H1 (cell line): ENCODE measurements around the gene PHTF1. TPM values are rescaled to one million over a fixed set of nuclear protein-coding genes. Genes with fewer than 3 reads are reported as not detected.
A peak's percentile ranks its signal among the peaks of the same experiment; 100 is the strongest.

Source experiments
- ASH2L ChIP-seq: fragments of 200-600, 300-600 bp; sonication (generic); IDR thresholded peaks from one replicate; pipeline ENCODE4 v1.7.1; 2017; ENCODE audit warnings: low read length
- CHD1 ChIP-seq: IDR thresholded peaks from 2 replicates; pipeline ENCODE4 v1.6.1; 2012; ENCODE audit warnings: low read depth, low read length, improper control_type of control experiment
- CTBP2 ChIP-seq: IDR thresholded peaks from 2 replicates; pipeline ENCODE4 v1.7.0; 2011; ENCODE audit warnings: borderline replicate concordance, mild to moderate bottlenecking, moderate library complexity, mixed read lengths, low read length; ENCODE audit not compliant: insufficient read depth, insufficient read length
- EP300 ChIP-seq, 2 experiments: IDR thresholded peaks; 1 replicate in 1 of 2; 2 replicates in 1 of 2; pipeline ENCODE4 v1.6.1; 2011 to 2012; ENCODE audit warnings: low read depth in 2 of 2, low read length in 2 of 2, mild to moderate bottlenecking in 2 of 2, borderline replicate concordance in 1 of 2, inconsistent platforms in 1 of 2, moderate library complexity in 1 of 2
- FOSL1 ChIP-seq: IDR thresholded peaks from 2 replicates; pipeline ENCODE4 v1.6.1; 2011; ENCODE audit warnings: mild to moderate bottlenecking, low read depth, low read length, moderate library complexity; ENCODE audit not compliant: insufficient read depth
- GTF2F1 ChIP-seq: IDR thresholded peaks from 2 replicates; pipeline ENCODE4 v1.6.1; 2012; ENCODE audit warnings: low read depth, low read length, improper control_type of control experiment, borderline replicate concordance
- HDAC2 ChIP-seq, 2 experiments: fragments of 300-600 bp in 1 of 2; sonication (generic) in 1 of 2; IDR thresholded peaks; 2 replicates each; pipeline ENCODE4 v1.6.1; 2011 to 2012; ENCODE audit warnings: low read depth in 2 of 2, low read length in 2 of 2, mild to moderate bottlenecking in 2 of 2, moderate library complexity in 2 of 2, borderline replicate concordance in 1 of 2, inconsistent platforms in 1 of 2
- KDM5A ChIP-seq: fragments of 200-600 bp; IDR thresholded peaks from 2 replicates; pipeline ENCODE4 v1.7.1; 2012; ENCODE audit warnings: mild to moderate bottlenecking, low read length, inconsistent platforms, mixed read lengths
- NANOG ChIP-seq: IDR thresholded peaks from 2 replicates; pipeline ENCODE4 v1.6.1; 2011; ENCODE audit warnings: low read length, low read depth, mild to moderate bottlenecking, inconsistent platforms; ENCODE audit not compliant: insufficient read depth, poor library complexity, severe bottlenecking
- NRF1 ChIP-seq: IDR thresholded peaks from 2 replicates; pipeline ENCODE4 v1.6.1; 2011; ENCODE audit warnings: mild to moderate bottlenecking, low read depth, low read length, improper control_type of control experiment
- PHF8 ChIP-seq: fragments of 200-600 bp; sonication (generic); conservative IDR thresholded peaks from 2 replicates; pipeline ENCODE4 v1.7.1; 2012; ENCODE audit warnings: low read depth, mild to moderate bottlenecking, inconsistent platforms, low read length, moderate library complexity
- POU5F1 ChIP-seq: IDR thresholded peaks from 2 replicates; pipeline ENCODE4 v1.6.1; 2011; ENCODE audit warnings: low read depth, mild to moderate bottlenecking, low read length, moderate library complexity
- RAD21 ChIP-seq, 2 experiments: IDR thresholded peaks in 1 of 2; conservative IDR thresholded peaks in 1 of 2; 2 replicates each; pipeline ENCODE4 v1.6.1; 2011; ENCODE audit warnings: low read depth in 2 of 2, low read length in 2 of 2, improper control_type of control experiment in 1 of 2, inconsistent platforms in 1 of 2, mild to moderate bottlenecking in 1 of 2, moderate library complexity in 1 of 2
- RBBP5 ChIP-seq: IDR thresholded peaks from 2 replicates; pipeline ENCODE4 v1.7.1; 2012; ENCODE audit warnings: low read depth, mild to moderate bottlenecking, inconsistent platforms, low read length, moderate library complexity, borderline replicate concordance
- RNF2 ChIP-seq: fragments of 200-900, 300-1000 bp; sonication (generic); IDR thresholded peaks from 2 replicates; pipeline ENCODE4 v1.7.1; 2016; ENCODE audit warnings: borderline replicate concordance, low read depth, mild to moderate bottlenecking, antibody characterized with exemption, low read length; ENCODE audit not compliant: poor library complexity, severe bottlenecking; ENCODE audit errors: missing control alignments
- SAP30 ChIP-seq: fragments of 300-600 bp; sonication (generic); IDR thresholded peaks from 2 replicates; pipeline ENCODE4 v1.7.1; 2012; ENCODE audit warnings: low read length, moderate library complexity, mild to moderate bottlenecking, inconsistent platforms; ENCODE audit not compliant: insufficient read depth, insufficient replicate concordance
- SIN3A ChIP-seq, 2 experiments: IDR thresholded peaks in 1 of 2; conservative IDR thresholded peaks in 1 of 2; 2 replicates each; pipeline ENCODE4 v1.6.1; 2011 to 2012; ENCODE audit warnings: low read length in 2 of 2, improper control_type of control experiment in 1 of 2, low read depth in 1 of 2, mild to moderate bottlenecking in 1 of 2
- SIRT6 ChIP-seq: IDR thresholded peaks from one replicate; pipeline ENCODE4 v1.7.1; 2012; ENCODE audit warnings: low read length, inconsistent platforms
- SP1 ChIP-seq: IDR thresholded peaks from 2 replicates; pipeline ENCODE4 v1.6.1; 2011; ENCODE audit warnings: low read depth, low read length
- SP4 ChIP-seq: IDR thresholded peaks from 2 replicates; pipeline ENCODE4 v1.6.1; 2012; ENCODE audit warnings: low read length, inconsistent platforms
- TAF7 ChIP-seq: optimal IDR thresholded peaks from 2 replicates; pipeline ENCODE3; 2011; ENCODE audit warnings: low read depth, mild to moderate bottlenecking, inconsistent platforms, low read length, moderate library complexity, borderline replicate concordance
- YY1 ChIP-seq: IDR thresholded peaks from 2 replicates; pipeline ENCODE4 v1.6.1; 2011; ENCODE audit warnings: low read depth, mild to moderate bottlenecking, low read length
- polyA plus RNA-seq, 7 experiments: library from polyadenylated mRNA; depleted of rRNA in 3 of 7; stranded (reverse) in 5 of 7; unstranded in 2 of 7; fragments of >200 nt in 5 of 7; fragments of 200-250 nt in 2 of 7; gene quantifications; 1 replicate in 5 of 7; 2 replicates in 1 of 7; 4 replicates in 1 of 7; pipeline versions ENCODE4 v1.2.1 to v1.2.3, GENCODE V29; 2011 to 2013; ENCODE audit warnings: missing spikeins in 2 of 7, mixed read lengths in 2 of 7
- total RNA-seq: library from RNA; stranded (reverse); fragmentation: NEBNext Ultra II Directional; extraction: Animal tissue kit (Norgen Biotek cat#: 25700); gene quantifications from 2 replicates; pipeline ENCODE4 v1.2.1, GENCODE V29; 2021

PHTF1 gene
- total and polyA plus RNA-seq, 2 of the 8 experiments (the other 6 are each of a cell fraction or from before 2014, with no cell fraction given): 9.1 to 26.9 TPM

DNA sequence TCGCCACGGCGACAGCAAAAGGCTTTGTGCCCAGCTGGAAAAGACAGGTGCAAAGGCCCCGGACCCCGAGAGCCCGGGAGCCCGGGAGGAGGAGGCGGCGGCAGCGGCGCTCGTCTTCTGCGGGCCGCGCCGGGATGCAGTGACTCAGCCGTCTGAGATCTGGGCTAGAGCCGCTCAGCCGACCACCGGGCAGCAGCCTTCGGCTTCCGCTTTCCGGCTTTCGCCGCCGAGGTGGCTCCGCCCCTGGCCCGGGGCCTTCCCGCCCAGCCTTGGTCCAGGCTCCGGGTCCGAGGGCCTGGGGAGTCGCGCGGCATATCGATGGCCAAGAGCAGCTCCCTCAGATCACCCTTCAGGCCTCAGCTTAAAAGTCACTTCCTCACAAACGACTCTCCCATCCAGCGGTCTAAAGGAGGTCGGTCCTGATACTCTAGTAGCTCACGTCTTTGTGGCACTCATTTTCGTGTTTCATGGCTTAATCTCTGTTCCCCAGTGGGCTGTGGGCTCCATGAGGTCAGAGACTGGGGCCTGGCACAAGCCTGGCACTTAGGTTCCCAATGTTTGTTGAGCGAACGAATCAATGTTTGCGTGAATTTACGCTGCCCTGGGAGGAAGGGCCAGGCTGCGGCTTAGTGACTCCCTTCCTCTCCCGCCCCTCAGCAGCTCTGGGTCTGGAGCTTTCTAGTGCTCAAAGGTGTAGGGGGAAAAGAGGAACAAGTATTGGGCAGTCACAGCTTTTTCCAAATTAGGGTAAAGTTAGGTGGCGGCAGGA, at the start of gene PHTF1 (continued):
- TF ChIP-seq RAD21 (IDR thresholded peaks at IDR 0.05 in 1 of 2, conservative IDR thresholded peaks at IDR 0.05 in 1 of 2; ENCODE audit: low read depth in 2 of 2, low read length in 2 of 2) (no peak), TAF7 (peak; percentile 49), NRF1 (no peak), YY1 (0 out of 2 replicates have a peak, but pooled peaks have one; percentile 27), EP300 (IDR thresholded peaks at IDR 0.05; ENCODE audit: borderline replicate concordance in 1 of 2, low read depth in 2 of 2, low read length in 2 of 2) (0 out of 3 replicates have a peak, but pooled peaks of 1 of the 2 experiments have one; percentile 3), HDAC2 (IDR thresholded peaks at IDR 0.05; ENCODE audit: borderline replicate concordance in 1 of 2, low read depth in 2 of 2, low read length in 2 of 2) (peak in 1 of 2 experiments; percentile 5; a peak in 1 of 4 replicates), RBBP5 (0 out of 2 replicates have a peak, but pooled peaks have one; percentile 25), SAP30 (no peak), FOSL1 (no peak), NANOG (no peak), SIRT6 (no peak), CTBP2 (no peak), SP1 (no peak), CHD1 (no peak), PHF8 (peak; percentile 72), RNF2 (no peak), SP4 (no peak; the same call in 1 of the 2 replicates), SIN3A (conservative IDR thresholded peaks at IDR 0.05 in 1 of 2, IDR thresholded peaks at IDR 0.05 in 1 of 2; ENCODE audit: low read depth in 1 of 2, low read length in 2 of 2) (peak in 1 of 2 experiments; percentile 24; a peak in 1 of 4 replicates), POU5F1 (no peak), ASH2L (peak; percentile 93), KDM5A (no peak), GTF2F1 (no peak)
